Upper lobe of left lung (tissue), 4 donors: ENCODE data around the gene POFUT2.

ENCODE experiments used
- CTCF ChIP-seq, 6 experiments: fragments of 450-650 bp in 4 of 6; fragments of 200-600 bp in 2 of 6; sonication (generic) in 2 of 6; IDR thresholded peaks; one replicate each; pipeline ENCODE4 v1.5.1; 2016 to 2019; ENCODE audit warnings: antibody characterized with exemption in 6 of 6
- POLR2A ChIP-seq, 4 donors: fragments of 450-650 bp; IDR thresholded peaks; one replicate each; pipeline ENCODE4 v1.5.1; 2016 to 2017; ENCODE audit warnings: antibody characterized with exemption in 4 of 4, mild to moderate bottlenecking in 2 of 4

GRCh38 chr21:45309069-45309986 lies 21.6 kb upstream of the POFUT2 start:
- TF ChIP-seq CTCF (IDR thresholded peaks at IDR 0.05) (peak; percentile 42 to 76 (median 65)), POLR2A (IDR thresholded peaks at IDR 0.05) (peak in 1 of 4 donors; percentile 16)
